Measurements from ENCODE around the gene PALLD.

Gene PALLD

DNA sequence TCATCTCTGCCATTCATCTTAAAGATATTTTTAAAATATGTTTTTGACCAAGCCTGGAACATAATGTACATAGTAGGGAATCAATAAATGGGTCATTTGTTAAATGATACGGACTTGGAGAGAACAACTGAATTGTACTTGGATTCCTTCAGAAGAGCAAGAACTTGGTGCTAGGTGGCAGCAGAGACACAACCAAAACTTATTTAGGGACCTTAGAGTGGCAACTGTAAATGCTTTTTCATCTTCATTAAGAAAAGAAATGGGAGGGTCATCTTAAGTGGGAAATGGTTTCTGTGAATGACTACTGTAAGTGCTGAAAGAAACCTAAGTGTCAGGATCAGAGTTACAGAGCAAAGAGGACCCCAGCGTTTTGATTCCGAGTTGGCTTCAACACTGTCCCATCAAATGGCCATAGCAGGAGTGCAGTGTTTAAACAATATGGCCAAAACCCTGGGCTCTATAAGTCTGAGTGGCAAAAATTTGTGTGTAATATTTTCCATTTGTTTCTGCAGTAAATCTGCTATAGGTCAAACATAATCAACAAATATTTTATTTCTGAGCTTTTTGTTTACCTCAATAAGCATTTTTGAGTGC lies 213.6 kb downstream of the PALLD start:
- TF ChIP-seq, protein P1, sequence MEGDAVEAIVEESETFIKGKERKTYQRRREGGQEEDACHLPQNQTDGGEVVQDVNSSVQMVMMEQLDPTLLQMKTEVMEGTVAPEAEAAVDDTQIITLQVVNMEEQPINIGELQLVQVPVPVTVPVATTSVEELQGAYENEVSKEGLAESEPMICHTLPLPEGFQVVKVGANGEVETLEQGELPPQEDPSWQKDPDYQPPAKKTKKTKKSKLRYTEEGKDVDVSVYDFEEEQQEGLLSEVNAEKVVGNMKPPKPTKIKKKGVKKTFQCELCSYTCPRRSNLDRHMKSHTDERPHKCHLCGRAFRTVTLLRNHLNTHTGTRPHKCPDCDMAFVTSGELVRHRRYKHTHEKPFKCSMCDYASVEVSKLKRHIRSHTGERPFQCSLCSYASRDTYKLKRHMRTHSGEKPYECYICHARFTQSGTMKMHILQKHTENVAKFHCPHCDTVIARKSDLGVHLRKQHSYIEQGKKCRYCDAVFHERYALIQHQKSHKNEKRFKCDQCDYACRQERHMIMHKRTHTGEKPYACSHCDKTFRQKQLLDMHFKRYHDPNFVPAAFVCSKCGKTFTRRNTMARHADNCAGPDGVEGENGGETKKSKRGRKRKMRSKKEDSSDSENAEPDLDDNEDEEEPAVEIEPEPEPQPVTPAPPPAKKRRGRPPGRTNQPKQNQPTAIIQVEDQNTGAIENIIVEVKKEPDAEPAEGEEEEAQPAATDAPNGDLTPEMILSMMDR (conservative IDR thresholded peaks at IDR 0.05; ENCODE audit: low read length), result peak; percentile 79
- no peak overlapping the region for H3K4me3 ChIP-seq (ENCODE audit: low read length)
- peak; percentile 78 for DNase-seq (ENCODE audit: low read depth)

DNA sequence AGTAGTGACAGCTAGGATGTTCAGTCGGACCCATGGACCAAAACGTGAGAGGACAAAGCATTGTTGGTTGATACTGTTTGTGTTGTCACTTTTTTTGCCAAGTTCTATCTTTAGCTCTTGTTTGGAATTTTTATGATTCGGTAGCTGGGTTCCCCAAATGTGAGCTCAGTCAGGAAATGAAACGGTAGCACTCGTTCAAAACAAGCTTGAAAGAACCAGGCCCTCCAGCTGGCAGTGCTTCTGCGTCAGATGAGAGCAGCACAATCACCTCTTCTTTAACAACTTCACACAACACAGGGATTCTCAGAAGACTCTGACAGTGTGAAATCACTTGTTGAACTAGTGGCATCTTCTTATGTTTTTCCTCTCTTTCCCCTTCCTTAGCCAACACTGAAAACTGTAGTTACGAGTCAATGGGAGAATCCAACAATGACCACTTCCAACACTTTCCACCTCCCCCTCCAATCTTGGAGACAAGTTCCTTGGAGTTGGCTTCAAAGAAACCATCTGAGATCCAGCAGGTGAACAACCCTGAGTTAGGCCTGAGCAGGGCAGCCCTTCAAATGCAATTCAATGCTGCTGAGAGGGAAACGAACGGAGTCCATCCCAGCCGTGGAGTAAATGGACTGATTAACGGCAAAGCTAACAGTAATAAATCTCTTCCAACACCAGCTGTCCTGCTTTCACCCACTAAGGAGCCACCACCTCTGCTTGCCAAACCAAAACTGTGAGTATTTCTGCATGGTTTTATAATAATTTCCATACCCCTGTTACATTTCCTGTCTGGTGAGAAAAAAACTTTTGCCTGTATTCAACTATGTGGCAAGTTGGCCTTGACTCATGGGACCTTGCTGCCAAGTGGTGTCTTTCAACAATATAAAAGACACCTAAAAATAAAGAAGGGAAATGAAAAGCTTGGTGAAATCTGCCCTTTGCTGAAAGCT lies 214.6 kb downstream of the PALLD start:
- peak; percentile 96 for DNase-seq (ENCODE audit: low read depth)
- TF ChIP-seq, protein P1 (conservative IDR thresholded peaks at IDR 0.05; ENCODE audit: low read length), result no peak
- H3K4me3 ChIP-seq (ENCODE audit: low read length), result no peak overlapping the region

DNA sequence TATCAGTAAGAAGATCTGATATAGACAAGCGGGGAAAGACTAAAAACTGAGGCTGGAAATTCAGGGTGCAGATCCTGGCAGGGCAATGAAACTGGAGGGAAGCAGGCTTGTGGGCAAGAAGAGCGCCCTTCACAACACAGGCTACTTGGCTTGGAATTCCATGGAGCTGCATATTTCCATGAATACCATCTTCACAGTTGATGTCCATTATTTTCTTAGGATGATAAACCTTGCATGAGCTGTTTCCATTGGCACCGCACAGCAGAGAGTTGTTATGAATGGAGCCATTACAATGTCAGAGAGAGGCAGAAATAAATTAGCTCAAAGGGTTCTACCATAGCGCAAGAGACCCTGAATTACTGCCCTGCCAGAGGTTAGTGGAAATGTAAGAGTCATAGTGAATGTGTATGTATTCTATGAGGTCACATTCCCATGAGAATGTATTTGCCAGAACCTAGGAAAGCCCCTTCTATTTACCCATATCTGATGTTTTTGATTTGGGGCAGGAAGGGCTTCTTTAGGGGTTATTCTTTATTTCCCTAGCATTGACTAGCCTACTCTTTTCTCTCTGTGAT lies 215.6 kb downstream of the PALLD start:
- H3K4me3 ChIP-seq (ENCODE audit: low read length), result no peak overlapping the region
- TF ChIP-seq, protein P1 (conservative IDR thresholded peaks at IDR 0.05; ENCODE audit: low read length), result no peak
- DNase-seq (ENCODE audit: low read depth), result no peak

DNA sequence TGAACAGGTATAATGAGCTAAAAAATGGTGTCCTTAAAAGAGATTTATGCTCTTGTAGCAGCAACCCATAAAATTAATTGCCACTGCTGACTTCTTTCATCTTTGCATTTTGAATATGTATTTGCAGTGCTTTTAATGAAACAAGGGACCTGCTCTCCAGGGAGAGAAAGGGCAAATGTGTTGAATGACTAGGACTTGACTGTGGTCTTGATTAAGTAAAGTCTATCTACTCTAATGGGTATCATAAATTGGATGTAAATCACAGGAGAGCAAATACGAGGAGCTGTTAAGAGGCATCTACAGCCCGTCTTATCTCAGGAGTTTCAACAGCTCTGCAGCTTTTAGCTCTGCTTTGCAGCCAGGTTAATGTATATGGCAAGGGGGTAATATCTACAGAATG lies 216.4 kb downstream of the PALLD start:
- no peak overlapping the region for H3K4me3 ChIP-seq (ENCODE audit: low read length)
- TF ChIP-seq, protein P1 (conservative IDR thresholded peaks at IDR 0.05; ENCODE audit: low read length), result no peak
- no peak for DNase-seq (ENCODE audit: low read depth)

DNA sequence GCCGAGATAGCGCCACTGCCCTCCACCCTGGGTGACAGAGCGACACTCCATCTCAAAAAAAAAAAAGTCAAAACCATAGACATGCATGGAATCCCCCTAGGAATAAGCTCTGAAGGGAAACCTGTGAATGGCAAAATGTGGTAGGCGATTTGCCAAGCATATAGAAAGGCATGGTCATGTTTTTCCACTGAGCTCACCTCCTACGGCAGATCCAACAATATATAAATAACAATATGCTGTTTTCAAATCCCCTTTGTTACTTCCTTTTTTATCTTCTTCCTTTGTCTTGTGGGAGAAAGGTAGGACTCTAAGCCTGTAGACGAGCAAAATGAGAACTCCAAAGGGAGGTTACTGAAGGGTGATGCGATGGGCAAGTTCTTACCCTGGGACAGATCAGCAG lies 219.0 kb downstream of the PALLD start:
- TF ChIP-seq, protein P1 (conservative IDR thresholded peaks at IDR 0.05; ENCODE audit: low read length), result no peak
- DNase-seq (ENCODE audit: low read depth), result no peak
- H3K4me3 ChIP-seq (ENCODE audit: low read length), result no peak overlapping the region

DNA sequence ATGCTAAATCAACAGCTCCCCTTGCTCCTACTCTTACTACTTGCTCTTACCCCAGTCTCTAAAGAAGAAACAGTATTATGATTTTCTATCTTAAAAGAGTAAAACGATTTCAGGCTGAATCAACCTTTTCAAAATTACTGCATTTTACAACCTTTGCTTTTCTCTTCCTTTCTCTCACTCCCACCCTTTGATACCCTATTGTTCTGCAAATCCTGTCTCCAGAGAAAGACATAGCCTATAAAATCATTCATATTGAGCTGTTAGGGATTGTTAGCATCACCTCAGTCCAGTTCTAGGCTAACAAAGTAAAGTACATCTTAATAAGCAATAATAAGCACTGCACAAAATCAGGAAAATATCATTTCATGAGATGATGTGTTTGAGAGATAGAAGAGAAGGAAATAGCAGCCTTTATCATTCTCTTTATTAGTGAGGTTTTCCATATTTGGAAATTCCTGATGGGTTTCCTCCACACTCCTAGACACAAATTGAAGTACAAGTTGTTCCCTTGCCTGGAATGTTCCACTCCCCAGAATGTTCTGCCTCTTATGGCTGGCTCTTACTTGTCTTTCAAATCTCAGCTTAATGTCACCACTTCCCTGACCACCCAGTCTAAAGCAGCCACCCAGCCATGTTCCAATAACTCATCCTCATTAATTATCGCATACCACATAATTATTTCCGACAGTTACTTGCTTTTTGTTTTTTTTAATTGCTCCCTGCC lies 219.7 kb downstream of the PALLD start:
- DNase-seq (ENCODE audit: low read depth), result no peak
- TF ChIP-seq, protein P1 (conservative IDR thresholded peaks at IDR 0.05; ENCODE audit: low read length), result no peak
- H3K4me3 ChIP-seq (ENCODE audit: low read length), result no peak overlapping the region

All from AG10803 (cell line).